Peyer's patch (tissue), 4 donors: ENCODE data around the gene MICU2.

ENCODE experiments used
- CTCF ChIP-seq, 6 experiments: fragments of 450-650 bp in 4 of 6; fragments of 200-600 bp in 2 of 6; sonication (generic) in 1 of 6; IDR thresholded peaks; one replicate each; pipeline ENCODE4 v1.5.1; 2017 to 2019; ENCODE audit warnings: antibody characterized with exemption in 6 of 6, mild to moderate bottlenecking in 3 of 6, moderate library complexity in 1 of 6
- POLR2A ChIP-seq, 2 donors: fragments of 450-650 bp; IDR thresholded peaks; one replicate each; pipeline ENCODE4 v1.5.1; 2017; ENCODE audit warnings: antibody characterized with exemption in 2 of 2, mild to moderate bottlenecking in 2 of 2, moderate library complexity in 2 of 2

- TF ChIP-seq POLR2A (IDR thresholded peaks at IDR 0.05) (no peak), CTCF (IDR thresholded peaks at IDR 0.05) (no peak)
These were observed 86.4 kb downstream of the MICU2 start for GRCh38 chr13:21517576-21517975.
